Neuron (in vitro differentiated cells): Measurements from ENCODE around the gene ELMOD2.
A peak's percentile ranks its signal among the peaks of the same experiment; 100 is the strongest.

Experiments
- H2AFZ ChIP-seq: one replicate; pipeline ENCODE4 v1.6.1; 2013; ENCODE audit warnings: low read depth, mild to moderate bottlenecking, inconsistent platforms, low read length, moderate library complexity
- H3K27me3 ChIP-seq: one replicate; pipeline ENCODE4 v1.6.1; 2013; ENCODE audit warnings: low read length; ENCODE audit not compliant: insufficient read depth
- H3K36me3 ChIP-seq: one replicate; pipeline ENCODE4 v1.6.1; 2013; ENCODE audit warnings: low read length; ENCODE audit not compliant: insufficient read depth
- H3K4me1 ChIP-seq: one replicate; pipeline ENCODE4 v1.6.1; 2013; ENCODE audit warnings: low read length; ENCODE audit not compliant: insufficient read depth
- H3K4me3 ChIP-seq: 2 replicates; pipeline ENCODE4 v1.5.1; 2013; ENCODE audit warnings: mild to moderate bottlenecking, low read length, moderate library complexity
- H3K9me3 ChIP-seq: one replicate; pipeline ENCODE4 v1.6.1; 2013; ENCODE audit warnings: low read length

Gene ELMOD2

GRCh38 chr4:140556372-140557085 is 32.6 kb downstream of the ELMOD2 start:
- peaks cover 9% of the 10 kb centered on the region for H3K36me3 ChIP-seq
- no peaks in the 10 kb centered on the region for H3K4me1 ChIP-seq
- no peak overlapping the region for H2AFZ ChIP-seq
- no peaks in the 10 kb centered on the region for H3K27me3 ChIP-seq
- peaks cover 2% of the 10 kb centered on the region for H3K9me3 ChIP-seq
- no peak overlapping the region for H3K4me3 ChIP-seq

- Histone ChIP-seq H3K9me3 (peaks cover 2% of the 10 kb centered on the region), H2AFZ (no peak overlapping the region), H3K36me3 (peaks cover 3% of the 10 kb centered on the region), H3K27me3 (no peaks in the 10 kb centered on the region), H3K4me3 (no peak overlapping the region), H3K4me1 (no peaks in the 10 kb centered on the region)
These were observed 34.0 kb downstream of the ELMOD2 start for GRCh38 chr4:140557831-140558435.

- no peaks in the 10 kb centered on the region for H3K4me1 ChIP-seq
- no peak overlapping the region for H3K4me3 ChIP-seq
- no peak overlapping the region for H2AFZ ChIP-seq
- no peaks in the 10 kb centered on the region for H3K27me3 ChIP-seq
- H3K9me3 ChIP-seq: peaks cover 2% of the 10 kb centered on the region
- no peaks in the 10 kb centered on the region for H3K36me3 ChIP-seq
These were observed 35.7 kb downstream of the ELMOD2 start for GRCh38 chr4:140559696-140560095.

- Histone ChIP-seq H3K27me3 (peaks cover 51% of the 10 kb centered on the region), H3K4me1 (peaks cover 15% of the 10 kb centered on the region), H2AFZ (peak within 1 kb of the TSS; percentile 73), H3K36me3 (no peaks in the 10 kb centered on the region), H3K4me3 (peak within 1 kb of the TSS; percentile 43), H3K9me3 (no peaks in the 10 kb centered on the region)
These were observed 44.7 kb downstream of the ELMOD2 start, which contains the start of gene UCP1 for GRCh38 chr4:140568507-140569306. Gene UCP1, minus strand, starts transcription at chr4:140568961. Its CDS starts 232 bp downstream, at chr4:140568729.

GRCh38 chr4:140569307-140569638 is 45.3 kb downstream of the ELMOD2 start:
- peaks cover 15% of the 10 kb centered on the region for H3K4me1 ChIP-seq
- H3K4me3 ChIP-seq: peak overlapping the region; percentile 43
- H3K9me3 ChIP-seq: no peaks in the 10 kb centered on the region
- H3K27me3 ChIP-seq: peaks cover 51% of the 10 kb centered on the region
- H3K36me3 ChIP-seq: no peaks in the 10 kb centered on the region
- H2AFZ ChIP-seq: peak overlapping the region; percentile 73

GRCh38 chr4:140571620-140572019 is 47.7 kb downstream of the ELMOD2 start:
- peaks cover 50% of the 10 kb centered on the region for H3K27me3 ChIP-seq
- peaks cover 24% of the 10 kb centered on the region for H3K4me1 ChIP-seq
- H2AFZ ChIP-seq: no peak overlapping the region
- no peaks in the 10 kb centered on the region for H3K36me3 ChIP-seq
- H3K9me3 ChIP-seq: no peaks in the 10 kb centered on the region
- no peak overlapping the region for H3K4me3 ChIP-seq

- Histone ChIP-seq H3K4me3 (no peak overlapping the region), H3K4me1 (peaks cover 9% of the 10 kb centered on the region), H3K36me3 (no peaks in the 10 kb centered on the region), H3K9me3 (no peaks in the 10 kb centered on the region), H2AFZ (no peak overlapping the region), H3K27me3 (peaks cover 13% of the 10 kb centered on the region)
These were observed 51.5 kb downstream of the ELMOD2 start for GRCh38 chr4:140575489-140575888.

GRCh38 chr4:140579278-140579677 is 55.3 kb downstream of the ELMOD2 start:
- Histone ChIP-seq H3K4me3 (no peak overlapping the region), H3K4me1 (peaks cover 12% of the 10 kb centered on the region), H3K27me3 (no peaks in the 10 kb centered on the region), H2AFZ (no peak overlapping the region), H3K9me3 (no peaks in the 10 kb centered on the region), H3K36me3 (no peaks in the 10 kb centered on the region)

- H3K4me1 ChIP-seq: peaks cover 13% of the 10 kb centered on the region
- H3K27me3 ChIP-seq: no peaks in the 10 kb centered on the region
- H3K36me3 ChIP-seq: no peaks in the 10 kb centered on the region
- H3K9me3 ChIP-seq: no peaks in the 10 kb centered on the region
- H3K4me3 ChIP-seq: no peak overlapping the region
- H2AFZ ChIP-seq: no peak overlapping the region
These were observed 57.1 kb downstream of the ELMOD2 start for GRCh38 chr4:140581078-140581477.

GRCh38 chr4:140584439-140584838 is 60.5 kb downstream of the ELMOD2 start:
- Histone ChIP-seq H3K27me3 (no peaks in the 10 kb centered on the region), H3K9me3 (no peaks in the 10 kb centered on the region), H2AFZ (peak overlapping the region; percentile 43), H3K4me3 (no peak overlapping the region), H3K4me1 (peaks cover 13% of the 10 kb centered on the region), H3K36me3 (no peaks in the 10 kb centered on the region)

- no peaks in the 10 kb centered on the region for H3K4me1 ChIP-seq
- no peaks in the 10 kb centered on the region for H3K27me3 ChIP-seq
- peaks cover 2% of the 10 kb centered on the region for H3K9me3 ChIP-seq
- no peak overlapping the region for H3K4me3 ChIP-seq
- H2AFZ ChIP-seq: no peak overlapping the region
- no peaks in the 10 kb centered on the region for H3K36me3 ChIP-seq
These were observed 71.1 kb downstream of the ELMOD2 start for GRCh38 chr4:140595065-140595464.

GRCh38 chr4:140600408-140600807 is 76.4 kb downstream of the ELMOD2 start:
- peaks cover 10% of the 10 kb centered on the region for H3K4me1 ChIP-seq
- H2AFZ ChIP-seq: no peak overlapping the region
- no peaks in the 10 kb centered on the region for H3K36me3 ChIP-seq
- peaks cover 2% of the 10 kb centered on the region for H3K9me3 ChIP-seq
- H3K4me3 ChIP-seq: no peak overlapping the region
- H3K27me3 ChIP-seq: no peaks in the 10 kb centered on the region

- Histone ChIP-seq H3K4me1 (peaks cover 10% of the 10 kb centered on the region), H3K4me3 (no peak overlapping the region), H3K9me3 (no peaks in the 10 kb centered on the region), H2AFZ (no peak overlapping the region), H3K27me3 (no peaks in the 10 kb centered on the region), H3K36me3 (no peaks in the 10 kb centered on the region)
These were observed 78.7 kb downstream of the ELMOD2 start for GRCh38 chr4:140602714-140603113.
